HepG2 (cell line): Measurements from ENCODE around the gene ZNF440. TPM values are rescaled to one million over a fixed set of nuclear protein-coding genes. Genes with fewer than 3 reads are reported as not detected.

ENCODE experiments used
- AGO2 ChIP-seq: fragments of 200-400 bp; formaldehyde crosslinking; optimal IDR thresholded peaks from 2 replicates; pipeline ENCODE3; 2017; ENCODE audit warnings: mild to moderate bottlenecking, low read depth, low read length, moderate library complexity
- ARID2 ChIP-seq: sonication (generic); formaldehyde crosslinking; IDR thresholded peaks from 2 replicates; pipeline ENCODE4 v1.8.1; 2022; ENCODE audit warnings: mild to moderate bottlenecking, missing genetic modification reagents, borderline replicate concordance
- CENPX ChIP-seq: sonication (generic); formaldehyde crosslinking; IDR thresholded peaks from 2 replicates; pipeline ENCODE4 v1.9.0; 2021; ENCODE audit warnings: mild to moderate bottlenecking, missing genetic modification reagents, moderate library complexity
- KLF6 ChIP-seq: IDR thresholded peaks from 2 replicates; pipeline ENCODE4 v1.8.0; 2016; ENCODE audit warnings: missing biosample characterization, missing genetic modification reagents
- PAXIP1 ChIP-seq: sonication (generic); formaldehyde crosslinking; conservative IDR thresholded peaks from 2 replicates; pipeline ENCODE4 v1.4.0; 2020; ENCODE audit warnings: mild to moderate bottlenecking, missing genetic modification reagents, moderate library complexity
- RXRA ChIP-seq: sonication (generic); formaldehyde crosslinking; IDR thresholded peaks from 2 replicates; pipeline ENCODE4 v1.5.1; 2020; ENCODE audit warnings: missing genetic modification reagents
- TAF1 ChIP-seq: sonication (generic); formaldehyde crosslinking; IDR thresholded peaks from 2 replicates; pipeline ENCODE4 v1.4.0; 2020; ENCODE audit warnings: missing genetic modification reagents
- TCF7 ChIP-seq: sonication (generic); IDR thresholded peaks from 2 replicates; pipeline ENCODE4 v1.6.1; 2016; ENCODE audit warnings: antibody characterized with exemption, low read depth
- TIGD3 ChIP-seq: sonication (generic); formaldehyde crosslinking; IDR thresholded peaks from 2 replicates; pipeline ENCODE4 v1.5.1; 2020; ENCODE audit warnings: mild to moderate bottlenecking, missing genetic modification reagents, borderline replicate concordance
- ZBTB46 ChIP-seq: sonication (generic); formaldehyde crosslinking; IDR thresholded peaks from 2 replicates; pipeline ENCODE4 v1.4.0; 2020; ENCODE audit warnings: mild to moderate bottlenecking, missing genetic modification reagents, borderline replicate concordance
- ZC3H4 ChIP-seq: sonication (generic); formaldehyde crosslinking; IDR thresholded peaks from 2 replicates; pipeline ENCODE4 v1.4.0; 2020; ENCODE audit warnings: missing genetic modification reagents, borderline replicate concordance
- ZGPAT ChIP-seq: IDR thresholded peaks from 2 replicates; pipeline ENCODE4 v1.6.1; 2016; ENCODE audit warnings: mild to moderate bottlenecking
- polyA plus RNA-seq, 8 experiments: library from polyadenylated mRNA; depleted of rRNA in 3 of 8; stranded (reverse) in 7 of 8; unstranded in 1 of 8; fragments of >200 nt; fragmentation: Illumina TruSeq in 4 of 8; extraction: Trizol in 4 of 8; gene quantifications; 2 replicates each; pipeline versions ENCODE4 v1.2.1 to v1.2.3, GENCODE V29; 2011 to 2016; ENCODE audit warnings: low read depth in 4 of 8, missing spikeins in 1 of 8, mixed read lengths in 1 of 8; ENCODE audit not compliant: insufficient read depth in 1 of 8
- total RNA-seq, 5 experiments: library from RNA; depleted of rRNA; stranded (reverse); fragments of >200 nt; fragmentation: Illumina TruSeq; extraction: Trizol; gene quantifications; 2 replicates each; pipeline ENCODE4 v1.2.3, GENCODE V29; 2016; ENCODE audit warnings: low read depth in 1 of 5
- TF ChIP-seq, protein P1 (sequence below): sonication (generic); formaldehyde crosslinking; IDR thresholded peaks from 2 replicates; pipeline ENCODE4 v1.8.0; 2022; ENCODE audit warnings: low read depth, missing genetic modification reagents

Gene ZNF440
- total and polyA plus RNA-seq, 2 of the 13 experiments (the other 11 are each of a cell fraction or from before 2014, with no cell fraction given): 2.7 to 12.4 TPM

DNA sequence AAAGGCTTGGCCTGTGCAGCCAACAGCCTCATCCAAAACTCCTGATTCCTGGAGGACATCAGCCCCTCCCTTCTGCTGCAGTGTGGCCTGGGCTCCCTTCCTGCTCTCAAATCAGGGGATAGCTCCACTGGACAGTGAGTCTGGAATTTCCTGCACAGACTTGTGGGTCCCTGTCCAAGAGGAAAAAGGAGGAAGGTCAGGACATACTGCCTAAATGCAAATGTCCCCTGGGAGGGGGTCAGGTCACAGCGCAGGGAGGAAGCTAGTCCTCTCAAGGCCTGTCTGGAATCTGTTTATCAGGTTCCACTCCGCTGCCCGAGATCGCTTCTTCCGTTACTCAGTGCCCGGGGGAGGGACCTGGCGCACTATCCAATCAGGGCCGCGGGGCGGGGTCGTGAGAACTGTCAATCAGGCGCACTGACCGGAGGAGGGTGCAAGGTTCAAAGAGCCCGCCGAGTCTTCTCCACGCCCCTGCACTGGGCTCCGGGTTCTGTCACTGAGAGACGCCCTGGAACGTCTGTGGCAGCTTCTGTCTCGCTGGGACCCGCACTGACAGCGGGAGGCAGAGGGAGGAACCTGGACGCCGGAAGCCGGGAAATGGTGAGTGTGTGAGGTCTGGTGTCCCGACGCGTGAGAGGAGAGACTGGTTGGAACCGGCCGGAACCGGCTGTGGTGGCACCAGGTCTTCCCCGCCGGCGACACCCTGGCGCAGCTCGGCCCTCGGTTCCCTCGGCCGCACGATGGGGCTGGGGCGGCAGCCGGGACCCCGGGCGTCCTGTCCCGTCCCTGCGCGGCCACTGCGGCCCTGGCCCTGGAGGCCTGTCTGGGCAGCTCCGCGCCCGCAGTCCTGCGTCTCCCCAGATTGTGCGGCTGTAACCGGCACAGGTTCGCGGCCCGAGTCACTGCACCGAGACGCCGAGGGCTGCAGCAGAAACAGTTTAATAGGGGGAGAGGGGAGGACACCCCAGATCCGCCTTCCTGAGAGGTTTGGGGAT is 47.2 kb upstream of the ZNF440 start, which contains the start of gene ZNF441 (continued):
- TF ChIP-seq ZGPAT (CRISPR knock-in tag): peak; percentile 58
- peak; percentile 87 for TF ChIP-seq TCF7
- TF ChIP-seq, protein P1, sequence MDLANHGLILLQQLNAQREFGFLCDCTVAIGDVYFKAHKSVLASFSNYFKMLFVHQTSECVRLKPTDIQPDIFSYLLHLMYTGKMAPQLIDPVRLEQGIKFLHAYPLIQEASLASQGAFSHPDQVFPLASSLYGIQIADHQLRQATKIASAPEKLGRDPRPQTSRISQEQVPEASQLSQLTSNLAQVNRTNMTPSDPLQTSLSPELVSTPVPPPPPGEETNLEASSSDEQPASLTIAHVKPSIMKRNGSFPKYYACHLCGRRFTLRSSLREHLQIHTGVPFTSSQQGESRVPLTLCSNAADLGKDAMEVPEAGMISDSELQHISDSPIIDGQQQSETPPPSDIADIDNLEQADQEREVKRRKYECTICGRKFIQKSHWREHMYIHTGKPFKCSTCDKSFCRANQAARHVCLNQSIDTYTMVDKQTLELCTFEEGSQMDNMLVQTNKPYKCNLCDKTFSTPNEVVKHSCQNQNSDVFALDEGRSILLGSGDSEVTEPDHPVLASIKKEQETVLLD (CRISPR knock-in tag): no peak
- peak; percentile 61 for TF ChIP-seq AGO2
- TF ChIP-seq TIGD3 (CRISPR knock-in tag): no peak
- TF ChIP-seq ZBTB46 (CRISPR knock-in tag): 0 out of 2 replicates have a peak, but pooled peaks have one; percentile 10
- TF ChIP-seq RXRA (CRISPR knock-in tag): peak; percentile 42; the same call in 1 of the 2 replicates
- TF ChIP-seq ZC3H4: no peak
- peak; percentile 96 for TF ChIP-seq ARID2 (CRISPR knock-in tag)
- TF ChIP-seq CENPX (CRISPR knock-in tag): no peak
- peak; percentile 62 for TF ChIP-seq PAXIP1 (CRISPR knock-in tag)
- TF ChIP-seq TAF1 (CRISPR knock-in tag): peak; percentile 79
- no peak; the same call in 1 of the 2 replicates for TF ChIP-seq KLF6
